Measurements from ENCODE around the gene TPSG1.

GRCh38 chr16:1212616-1213194 lies 12.4 kb downstream of the TPSG1 start:
- TF ChIP-seq CTCF (IDR thresholded peaks at IDR 0.05) (no peak), POLR2A (IDR thresholded peaks at IDR 0.05) (no peak), EP300 (IDR thresholded peaks at IDR 0.05) (no peak), POLR2AphosphoS5 (IDR thresholded peaks at IDR 0.05) (no peak)

Data from stomach (tissue), 4 donors.